ENCODE measurements around the gene SSTR3.

SSTR3 gene

DNA sequence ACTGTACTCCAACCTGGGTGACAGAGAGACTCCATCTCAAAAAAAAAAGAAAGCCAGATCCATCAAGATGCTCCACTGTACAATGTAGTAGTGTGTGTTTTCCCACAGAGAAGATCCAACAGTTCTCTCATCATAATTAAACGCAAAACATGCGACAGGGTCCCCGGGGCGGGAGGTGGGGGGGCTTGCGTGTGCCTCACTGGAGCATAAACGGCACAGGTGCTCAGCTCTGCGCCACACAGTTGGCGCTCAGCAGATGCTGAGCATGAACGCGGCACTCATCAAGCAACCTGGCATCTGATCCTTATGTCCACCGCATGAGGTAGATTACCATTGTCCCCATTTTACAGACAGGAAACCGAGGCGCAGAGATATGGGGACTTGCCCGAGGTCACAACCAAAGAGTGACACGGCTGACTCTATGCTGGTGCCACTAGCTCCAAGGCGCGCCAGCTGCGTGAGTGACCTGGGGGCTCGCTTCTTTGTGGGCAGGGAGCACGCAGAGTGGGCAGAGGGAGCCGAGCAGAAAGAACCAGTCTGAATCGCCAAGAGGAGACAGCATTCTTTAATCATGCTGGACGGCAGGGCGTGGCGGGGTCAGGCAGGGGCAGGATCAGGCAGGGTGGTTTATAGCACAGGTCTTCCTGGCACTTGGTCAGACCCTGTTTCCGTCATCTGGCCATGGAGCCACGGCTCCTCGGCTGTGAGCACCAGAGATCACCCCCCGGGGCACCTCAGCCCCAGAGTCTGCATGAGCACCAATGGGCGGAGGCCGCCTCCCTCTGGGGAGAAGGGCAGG is 32.5 kb downstream of the SSTR3 start:
- no peaks in the 10 kb centered on the region for H3K79me2 ChIP-seq (ENCODE audit: low read length)
- H3K9me3 ChIP-seq (replicated peaks; ENCODE audit: insufficient read depth, low read length), result no peaks in the 10 kb centered on the region
- no peak overlapping the region for H3K27ac ChIP-seq (ENCODE audit: low read length)
- no peaks in the 10 kb centered on the region for H3K4me1 ChIP-seq (ENCODE audit: low read length)
- H3K9me2 ChIP-seq (replicated peaks; ENCODE audit: insufficient read depth, low read length), result no peaks in the 10 kb centered on the region
- no peak overlapping the region for H3K9ac ChIP-seq (ENCODE audit: low read length)
- H3K4me2 ChIP-seq (ENCODE audit: low read depth, low read length), result no peak overlapping the region
- DNase-seq, result no peak
- no peak overlapping the region for H2AFZ ChIP-seq (ENCODE audit: low read length)
- no peaks in the 10 kb centered on the region for H4K20me1 ChIP-seq (ENCODE audit: insufficient read depth, low read length)
- TF ChIP-seq, protein P1, sequence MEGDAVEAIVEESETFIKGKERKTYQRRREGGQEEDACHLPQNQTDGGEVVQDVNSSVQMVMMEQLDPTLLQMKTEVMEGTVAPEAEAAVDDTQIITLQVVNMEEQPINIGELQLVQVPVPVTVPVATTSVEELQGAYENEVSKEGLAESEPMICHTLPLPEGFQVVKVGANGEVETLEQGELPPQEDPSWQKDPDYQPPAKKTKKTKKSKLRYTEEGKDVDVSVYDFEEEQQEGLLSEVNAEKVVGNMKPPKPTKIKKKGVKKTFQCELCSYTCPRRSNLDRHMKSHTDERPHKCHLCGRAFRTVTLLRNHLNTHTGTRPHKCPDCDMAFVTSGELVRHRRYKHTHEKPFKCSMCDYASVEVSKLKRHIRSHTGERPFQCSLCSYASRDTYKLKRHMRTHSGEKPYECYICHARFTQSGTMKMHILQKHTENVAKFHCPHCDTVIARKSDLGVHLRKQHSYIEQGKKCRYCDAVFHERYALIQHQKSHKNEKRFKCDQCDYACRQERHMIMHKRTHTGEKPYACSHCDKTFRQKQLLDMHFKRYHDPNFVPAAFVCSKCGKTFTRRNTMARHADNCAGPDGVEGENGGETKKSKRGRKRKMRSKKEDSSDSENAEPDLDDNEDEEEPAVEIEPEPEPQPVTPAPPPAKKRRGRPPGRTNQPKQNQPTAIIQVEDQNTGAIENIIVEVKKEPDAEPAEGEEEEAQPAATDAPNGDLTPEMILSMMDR (IDR thresholded peaks at IDR 0.05; ENCODE audit: low read length), result no peak
- TF ChIP-seq EZH2 (optimal IDR thresholded peaks at IDR 0.05; ENCODE audit: low read depth, low read length), result no peak
- no peak for TF ChIP-seq EZH2phosphoT487 (IDR thresholded peaks at IDR 0.05; ENCODE audit: low read length)
- H3K27me3 ChIP-seq (replicated peaks; ENCODE audit: insufficient read depth, low read length), result peaks cover 42% of the 10 kb centered on the region
- H3K36me3 ChIP-seq (replicated peaks; ENCODE audit: insufficient read depth, low read length), result no peaks in the 10 kb centered on the region
- H3F3A ChIP-seq (ENCODE audit: insufficient read depth, low read length), result no peaks in the 10 kb centered on the region
- no peak overlapping the region for H3K4me3 ChIP-seq (ENCODE audit: low read length)

DNA sequence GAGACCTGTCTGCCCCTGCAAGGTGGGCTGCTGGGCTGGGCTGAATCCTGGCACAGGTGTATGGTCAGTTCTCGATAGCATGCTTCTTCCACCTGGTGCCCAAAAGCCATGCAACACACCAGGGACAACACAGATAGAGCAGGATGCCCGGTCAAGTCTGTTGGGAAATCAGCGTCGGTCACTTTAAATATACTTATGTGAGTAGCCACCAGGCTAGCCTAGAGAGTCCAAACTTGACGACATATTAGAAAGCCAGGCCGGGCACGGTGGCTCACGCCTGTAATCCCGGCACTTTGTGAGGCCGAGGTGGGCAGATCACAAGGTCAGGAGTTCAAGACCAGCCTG is 33.2 kb downstream of the SSTR3 start:
- Histone ChIP-seq H3K79me2 (ENCODE audit: low read length) (no peaks in the 10 kb centered on the region), H3K27me3 (replicated peaks; ENCODE audit: insufficient read depth, low read length) (peaks cover 50% of the 10 kb centered on the region), H3K9ac (ENCODE audit: low read length) (no peak overlapping the region), H3K4me1 (ENCODE audit: low read length) (no peaks in the 10 kb centered on the region), H3K27ac (ENCODE audit: low read length) (no peak overlapping the region), H3K36me3 (replicated peaks; ENCODE audit: insufficient read depth, low read length) (no peaks in the 10 kb centered on the region), H3F3A (ENCODE audit: insufficient read depth, low read length) (no peaks in the 10 kb centered on the region), H3K4me2 (ENCODE audit: low read depth, low read length) (no peak overlapping the region), H2AFZ (ENCODE audit: low read length) (no peak overlapping the region), H4K20me1 (ENCODE audit: insufficient read depth, low read length) (no peaks in the 10 kb centered on the region), H3K9me2 (replicated peaks; ENCODE audit: insufficient read depth, low read length) (no peaks in the 10 kb centered on the region), H3K9me3 (replicated peaks; ENCODE audit: insufficient read depth, low read length) (no peaks in the 10 kb centered on the region), H3K4me3 (ENCODE audit: low read length) (no peak overlapping the region)
- TF ChIP-seq EZH2 (optimal IDR thresholded peaks at IDR 0.05; ENCODE audit: low read depth, low read length), result no peak
- DNase-seq, result no peak

DNA sequence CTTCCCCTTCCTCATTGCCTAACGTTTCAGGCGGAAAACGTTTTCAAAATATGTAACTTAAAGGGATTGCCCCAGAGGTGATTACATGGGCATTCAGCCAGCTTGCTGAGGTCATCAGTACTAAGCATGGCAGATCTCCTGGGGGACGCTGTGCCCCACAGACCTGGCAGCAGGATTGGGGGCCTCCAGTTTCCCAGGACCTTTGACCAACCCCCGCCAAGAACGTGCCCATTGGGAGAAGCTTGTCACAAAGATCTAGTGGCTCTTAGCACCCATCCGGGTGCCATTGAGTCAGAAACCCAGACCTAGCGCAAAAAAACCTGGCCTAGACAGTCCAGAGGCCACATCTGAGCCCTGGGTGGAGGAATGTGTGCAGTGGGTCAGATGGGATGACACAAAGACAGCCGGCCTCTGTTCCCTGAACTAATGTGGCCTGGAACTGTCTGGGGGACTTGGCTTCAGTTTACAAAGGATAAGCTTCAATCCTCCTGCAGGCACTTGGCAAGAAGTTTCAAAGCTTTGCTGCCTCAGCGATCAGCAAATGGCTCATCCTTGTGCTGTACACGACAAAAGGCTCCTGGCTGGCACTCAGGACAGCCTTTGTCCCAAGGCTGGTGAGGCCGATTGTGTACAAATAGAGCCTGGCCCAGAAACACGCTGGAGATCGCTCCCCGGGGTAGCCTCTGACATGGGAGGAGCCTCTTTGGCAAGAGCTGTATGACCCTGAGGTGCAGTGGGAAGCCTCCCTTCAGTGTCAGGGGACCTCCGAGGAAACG is 33.7 kb downstream of the SSTR3 start:
- Histone ChIP-seq H3K27me3 (replicated peaks; ENCODE audit: insufficient read depth, low read length) (peaks cover 55% of the 10 kb centered on the region), H3K79me2 (ENCODE audit: low read length) (no peaks in the 10 kb centered on the region), H3K9me2 (replicated peaks; ENCODE audit: insufficient read depth, low read length) (no peaks in the 10 kb centered on the region), H3K9me3 (replicated peaks; ENCODE audit: insufficient read depth, low read length) (no peaks in the 10 kb centered on the region), H4K20me1 (ENCODE audit: insufficient read depth, low read length) (no peaks in the 10 kb centered on the region), H3K4me1 (ENCODE audit: low read length) (no peaks in the 10 kb centered on the region), H3K36me3 (replicated peaks; ENCODE audit: insufficient read depth, low read length) (no peaks in the 10 kb centered on the region), H2AFZ (ENCODE audit: low read length) (no peak overlapping the region), H3K27ac (ENCODE audit: low read length) (no peak overlapping the region), H3K9ac (ENCODE audit: low read length) (no peak overlapping the region), H3F3A (ENCODE audit: insufficient read depth, low read length) (no peaks in the 10 kb centered on the region), H3K4me2 (ENCODE audit: low read depth, low read length) (no peak overlapping the region), H3K4me3 (ENCODE audit: low read length) (no peak overlapping the region)
- TF ChIP-seq EZH2 (optimal IDR thresholded peaks at IDR 0.05; ENCODE audit: low read depth, low read length), result no peak
- DNase-seq, result no peak

- Histone ChIP-seq H3K36me3 (replicated peaks; ENCODE audit: insufficient read depth, low read length) (no peaks in the 10 kb centered on the region), H3K9me2 (replicated peaks; ENCODE audit: insufficient read depth, low read length) (no peaks in the 10 kb centered on the region), H3K9ac (ENCODE audit: low read length) (no peak overlapping the region), H4K20me1 (ENCODE audit: insufficient read depth, low read length) (no peaks in the 10 kb centered on the region), H3F3A (ENCODE audit: insufficient read depth, low read length) (no peaks in the 10 kb centered on the region), H3K79me2 (ENCODE audit: low read length) (no peaks in the 10 kb centered on the region), H3K27me3 (replicated peaks; ENCODE audit: insufficient read depth, low read length) (peaks cover 63% of the 10 kb centered on the region), H3K4me2 (ENCODE audit: low read depth, low read length) (no peak overlapping the region), H3K9me3 (replicated peaks; ENCODE audit: insufficient read depth, low read length) (no peaks in the 10 kb centered on the region), H3K4me1 (ENCODE audit: low read length) (no peaks in the 10 kb centered on the region), H2AFZ (ENCODE audit: low read length) (no peak overlapping the region), H3K27ac (ENCODE audit: low read length) (no peak overlapping the region), H3K4me3 (ENCODE audit: low read length) (no peak overlapping the region)
- TF ChIP-seq EZH2phosphoT487 (IDR thresholded peaks at IDR 0.05; ENCODE audit: low read length), result no peak
- TF ChIP-seq, protein P1 (IDR thresholded peaks at IDR 0.05; ENCODE audit: low read length), result no peak
- TF ChIP-seq EZH2 (optimal IDR thresholded peaks at IDR 0.05; ENCODE audit: low read depth, low read length), result no peak
- DNase-seq, result no peak
Observed at GRCh38 chr22:37177755-37178154, 34.5 kb downstream of the SSTR3 start.

All from MM.1S (cell line).